WTC11 (cell line): Measurements from ENCODE around the gene ERCC6. TPM values are rescaled to one million over a fixed set of nuclear protein-coding genes. Genes with fewer than 3 reads are reported as not detected.

Experiments used
- ATAC-seq: fragments of 200-7000 bp; cut with Tn5 transposase; 2 replicates; pipeline ENCODE4 v1.10.0; 2021; ENCODE audit warnings: mild to moderate bottlenecking, moderate library complexity
- CTCF ChIA-PET: fragments of 300-600 bp; sonication (Branson Sonifier 250); formaldehyde crosslinking; loops from one replicate; lab custom pipeline; 2021; ENCODE audit warnings: antibody characterized with exemption; lab: Charles Lee
- POLR2A ChIA-PET: fragments of 350-600 bp; sonication (Branson Sonifier 250); formaldehyde crosslinking; loops from one replicate; lab custom pipeline; 2021; ENCODE audit warnings: antibody characterized with exemption; lab: Charles Lee
- DNase-seq: peaks from one replicate; pipeline ENCODE4 v3.0.0; 2021; ENCODE audit warnings: low spot score
- H3K27ac Mint-ChIP-seq: 2 replicates; pipeline ENCODE4 v1.8.0; 2021; ENCODE audit warnings: mixed read lengths
- H3K27me3 Mint-ChIP-seq: 2 replicates; pipeline ENCODE4 v1.8.0; 2021; ENCODE audit warnings: low read depth, mild to moderate bottlenecking, moderate library complexity, mixed read lengths
- H3K36me3 Mint-ChIP-seq: 2 replicates; pipeline ENCODE4 v1.8.0; 2021; ENCODE audit warnings: mixed read lengths
- H3K4me1 Mint-ChIP-seq: 2 replicates; pipeline ENCODE4 v1.8.0; 2022; ENCODE audit warnings: mixed read lengths
- H3K4me3 Mint-ChIP-seq: 2 replicates; pipeline ENCODE4 v1.8.0; 2021; ENCODE audit warnings: mild to moderate bottlenecking, moderate library complexity, mixed read lengths
- H3K9me3 Mint-ChIP-seq: 2 replicates; pipeline ENCODE4 v1.8.0; 2021; ENCODE audit warnings: mixed read lengths
- CBFB ChIP-seq: sonication (generic); formaldehyde crosslinking; IDR thresholded peaks from 2 replicates; pipeline ENCODE4 v1.8.1; 2022; ENCODE audit warnings: mild to moderate bottlenecking, low read depth, missing genetic modification reagents
- GABPB1 ChIP-seq: sonication (generic); formaldehyde crosslinking; IDR thresholded peaks from 2 replicates; pipeline ENCODE4 v1.8.1; 2023; ENCODE audit warnings: mild to moderate bottlenecking, missing genetic modification reagents
- JUN ChIP-seq: sonication (generic); formaldehyde crosslinking; IDR thresholded peaks from 2 replicates; pipeline ENCODE4 v1.8.0; 2023; ENCODE audit warnings: mild to moderate bottlenecking, missing genetic modification reagents
- SMAD3 ChIP-seq: sonication (generic); formaldehyde crosslinking; IDR thresholded peaks from 2 replicates; pipeline ENCODE4 v1.8.0; 2022; ENCODE audit warnings: missing genetic modification reagents, mild to moderate bottlenecking, borderline replicate concordance
- TCF7 ChIP-seq: sonication (generic); formaldehyde crosslinking; IDR thresholded peaks from 2 replicates; pipeline ENCODE4 v1.8.0; 2022; ENCODE audit warnings: mild to moderate bottlenecking, low read depth, missing genetic modification reagents, moderate library complexity
- ZBTB21 ChIP-seq: sonication (generic); formaldehyde crosslinking; IDR thresholded peaks from 2 replicates; pipeline ENCODE4 v1.8.1; 2023; ENCODE audit warnings: mild to moderate bottlenecking, missing genetic modification reagents, borderline replicate concordance
- ZNF396 ChIP-seq: fragments of 250-450 bp; sonication (Bioruptor Pico); IDR thresholded peaks from 2 replicates; pipeline ENCODE4 v1.8.0; 2021; ENCODE audit warnings: mild to moderate bottlenecking, moderate library complexity, borderline replicate concordance
- ZNF423 ChIP-seq: fragments of 250-450 bp; sonication (Bioruptor Pico); IDR thresholded peaks from 2 replicates; pipeline ENCODE4 v2.1.2; 2022; ENCODE audit warnings: mild to moderate bottlenecking, moderate library complexity
- ZNF671 ChIP-seq: fragments of 250-450 bp; sonication (Bioruptor Pico); IDR thresholded peaks from 2 replicates; pipeline ENCODE4 v1.8.0; 2021; ENCODE audit warnings: mild to moderate bottlenecking
- total RNA-seq: library from RNA; stranded (reverse); gene quantifications from 3 replicates; pipeline ENCODE4 v1.2.3, GENCODE V29; 2021
- TF ChIP-seq, protein P1 (sequence below): fragments of 200-600 bp; IDR thresholded peaks from 2 replicates; pipeline ENCODE4 v1.8.0; 2022; ENCODE audit warnings: antibody characterized with exemption
- TF ChIP-seq, protein P2 (sequence below): fragments of 250-450 bp; sonication (Bioruptor Pico); IDR thresholded peaks from 2 replicates; pipeline ENCODE4 v1.8.0; 2021; ENCODE audit warnings: mild to moderate bottlenecking
- TF ChIP-seq, protein P3 (sequence below): sonication (generic); formaldehyde crosslinking; IDR thresholded peaks from 2 replicates; pipeline ENCODE4 v1.8.1; 2023; ENCODE audit warnings: mild to moderate bottlenecking, missing genetic modification reagents, borderline replicate concordance
- TF ChIP-seq, protein P4 (sequence below): fragments of 250-450 bp; sonication (Bioruptor Pico); IDR thresholded peaks from 2 replicates; pipeline ENCODE4 v1.9.0; 2021; ENCODE audit warnings: mild to moderate bottlenecking
- TF ChIP-seq, protein P5 (sequence below): sonication (generic); formaldehyde crosslinking; conservative IDR thresholded peaks from 2 replicates; pipeline ENCODE4 v1.8.1; 2022; ENCODE audit warnings: mild to moderate bottlenecking, missing genetic modification reagents
- TF ChIP-seq, protein P6 (sequence below): sonication (generic); formaldehyde crosslinking; IDR thresholded peaks from 2 replicates; pipeline ENCODE4 v1.8.0; 2022; ENCODE audit warnings: mild to moderate bottlenecking, missing genetic modification reagents
- TF ChIP-seq, protein P7 (sequence below): fragments of 250-450 bp; sonication (Bioruptor Pico); IDR thresholded peaks from 2 replicates; pipeline ENCODE4 v1.9.0; 2021; ENCODE audit warnings: moderate library complexity, mild to moderate bottlenecking, inconsistent platforms, borderline replicate concordance
- TF ChIP-seq, protein P8 (sequence below): sonication (generic); formaldehyde crosslinking; IDR thresholded peaks from 2 replicates; pipeline ENCODE4 v1.8.0; 2023; ENCODE audit warnings: missing genetic modification reagents

The ERCC6 gene
- total RNA-seq, 1 experiment from 2014 or later: 10.9 TPM

DNA sequence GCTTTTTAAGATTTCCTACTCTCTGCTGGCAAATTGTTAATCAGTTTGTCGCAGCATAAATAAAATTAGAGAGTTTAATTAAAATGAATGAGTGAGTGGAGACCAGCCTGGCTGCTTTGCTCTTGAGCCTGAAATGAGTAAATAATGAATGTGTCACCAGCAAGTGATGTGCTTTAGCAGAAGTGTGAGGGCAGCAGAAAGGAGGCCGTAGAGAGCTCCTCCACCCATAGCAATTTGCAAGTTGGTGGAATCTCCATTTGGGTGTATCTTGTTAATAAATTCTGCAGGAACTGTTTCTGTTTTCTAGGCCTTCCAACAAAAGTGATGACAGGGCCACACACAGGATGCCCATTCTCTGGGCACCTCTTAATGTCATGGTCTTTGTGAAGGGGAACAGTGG is 18.8 kb upstream of the ERCC6 start:
- DNase-seq: no peak
- H3K27ac Mint-ChIP-seq: no peak overlapping the region

DNA sequence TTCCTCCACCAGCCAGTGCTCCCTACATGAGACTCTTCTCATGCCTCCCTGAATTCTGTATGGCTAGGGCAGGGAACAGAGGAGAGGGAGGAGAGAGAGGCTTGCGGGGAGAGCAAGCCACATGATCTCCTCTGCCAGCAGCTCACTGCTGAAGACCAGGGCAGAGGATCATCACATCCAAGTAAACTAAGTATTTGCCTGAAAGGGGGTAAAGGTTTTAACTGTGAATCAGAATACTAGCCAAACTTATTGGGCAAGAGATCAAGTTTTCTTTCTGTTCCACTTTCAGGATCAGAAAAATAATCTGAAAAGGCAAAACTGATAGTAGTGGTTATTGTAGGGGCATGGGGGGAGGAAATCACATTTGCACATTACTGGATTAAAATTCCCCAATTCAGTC is 17.8 kb upstream of the ERCC6 start:
- peaks cover 30% of the 10 kb centered on the region for H3K9me3 Mint-ChIP-seq
- H3K4me1 Mint-ChIP-seq: peaks cover 12% of the 10 kb centered on the region
- H3K27me3 Mint-ChIP-seq: peaks cover 28% of the 10 kb centered on the region
- H3K36me3 Mint-ChIP-seq: peaks cover 4% of the 10 kb centered on the region; the same call in 1 of the 2 replicates
- no peak overlapping the region for H3K27ac Mint-ChIP-seq
- no peak overlapping the region for H3K4me3 Mint-ChIP-seq
- CTCF ChIA-PET: no interaction called here
- DNase-seq (no peak), ATAC-seq (no peak)
- POLR2A ChIA-PET: no interaction called here
- TF ChIP-seq, protein P1, sequence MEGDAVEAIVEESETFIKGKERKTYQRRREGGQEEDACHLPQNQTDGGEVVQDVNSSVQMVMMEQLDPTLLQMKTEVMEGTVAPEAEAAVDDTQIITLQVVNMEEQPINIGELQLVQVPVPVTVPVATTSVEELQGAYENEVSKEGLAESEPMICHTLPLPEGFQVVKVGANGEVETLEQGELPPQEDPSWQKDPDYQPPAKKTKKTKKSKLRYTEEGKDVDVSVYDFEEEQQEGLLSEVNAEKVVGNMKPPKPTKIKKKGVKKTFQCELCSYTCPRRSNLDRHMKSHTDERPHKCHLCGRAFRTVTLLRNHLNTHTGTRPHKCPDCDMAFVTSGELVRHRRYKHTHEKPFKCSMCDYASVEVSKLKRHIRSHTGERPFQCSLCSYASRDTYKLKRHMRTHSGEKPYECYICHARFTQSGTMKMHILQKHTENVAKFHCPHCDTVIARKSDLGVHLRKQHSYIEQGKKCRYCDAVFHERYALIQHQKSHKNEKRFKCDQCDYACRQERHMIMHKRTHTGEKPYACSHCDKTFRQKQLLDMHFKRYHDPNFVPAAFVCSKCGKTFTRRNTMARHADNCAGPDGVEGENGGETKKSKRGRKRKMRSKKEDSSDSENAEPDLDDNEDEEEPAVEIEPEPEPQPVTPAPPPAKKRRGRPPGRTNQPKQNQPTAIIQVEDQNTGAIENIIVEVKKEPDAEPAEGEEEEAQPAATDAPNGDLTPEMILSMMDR: no peak
- TF ChIP-seq, protein P2, sequence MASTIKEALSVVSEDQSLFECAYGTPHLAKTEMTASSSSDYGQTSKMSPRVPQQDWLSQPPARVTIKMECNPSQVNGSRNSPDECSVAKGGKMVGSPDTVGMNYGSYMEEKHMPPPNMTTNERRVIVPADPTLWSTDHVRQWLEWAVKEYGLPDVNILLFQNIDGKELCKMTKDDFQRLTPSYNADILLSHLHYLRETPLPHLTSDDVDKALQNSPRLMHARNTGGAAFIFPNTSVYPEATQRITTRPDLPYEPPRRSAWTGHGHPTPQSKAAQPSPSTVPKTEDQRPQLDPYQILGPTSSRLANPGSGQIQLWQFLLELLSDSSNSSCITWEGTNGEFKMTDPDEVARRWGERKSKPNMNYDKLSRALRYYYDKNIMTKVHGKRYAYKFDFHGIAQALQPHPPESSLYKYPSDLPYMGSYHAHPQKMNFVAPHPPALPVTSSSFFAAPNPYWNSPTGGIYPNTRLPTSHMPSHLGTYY (CRISPR knock-in tag): no peak
- TF ChIP-seq, protein P3, sequence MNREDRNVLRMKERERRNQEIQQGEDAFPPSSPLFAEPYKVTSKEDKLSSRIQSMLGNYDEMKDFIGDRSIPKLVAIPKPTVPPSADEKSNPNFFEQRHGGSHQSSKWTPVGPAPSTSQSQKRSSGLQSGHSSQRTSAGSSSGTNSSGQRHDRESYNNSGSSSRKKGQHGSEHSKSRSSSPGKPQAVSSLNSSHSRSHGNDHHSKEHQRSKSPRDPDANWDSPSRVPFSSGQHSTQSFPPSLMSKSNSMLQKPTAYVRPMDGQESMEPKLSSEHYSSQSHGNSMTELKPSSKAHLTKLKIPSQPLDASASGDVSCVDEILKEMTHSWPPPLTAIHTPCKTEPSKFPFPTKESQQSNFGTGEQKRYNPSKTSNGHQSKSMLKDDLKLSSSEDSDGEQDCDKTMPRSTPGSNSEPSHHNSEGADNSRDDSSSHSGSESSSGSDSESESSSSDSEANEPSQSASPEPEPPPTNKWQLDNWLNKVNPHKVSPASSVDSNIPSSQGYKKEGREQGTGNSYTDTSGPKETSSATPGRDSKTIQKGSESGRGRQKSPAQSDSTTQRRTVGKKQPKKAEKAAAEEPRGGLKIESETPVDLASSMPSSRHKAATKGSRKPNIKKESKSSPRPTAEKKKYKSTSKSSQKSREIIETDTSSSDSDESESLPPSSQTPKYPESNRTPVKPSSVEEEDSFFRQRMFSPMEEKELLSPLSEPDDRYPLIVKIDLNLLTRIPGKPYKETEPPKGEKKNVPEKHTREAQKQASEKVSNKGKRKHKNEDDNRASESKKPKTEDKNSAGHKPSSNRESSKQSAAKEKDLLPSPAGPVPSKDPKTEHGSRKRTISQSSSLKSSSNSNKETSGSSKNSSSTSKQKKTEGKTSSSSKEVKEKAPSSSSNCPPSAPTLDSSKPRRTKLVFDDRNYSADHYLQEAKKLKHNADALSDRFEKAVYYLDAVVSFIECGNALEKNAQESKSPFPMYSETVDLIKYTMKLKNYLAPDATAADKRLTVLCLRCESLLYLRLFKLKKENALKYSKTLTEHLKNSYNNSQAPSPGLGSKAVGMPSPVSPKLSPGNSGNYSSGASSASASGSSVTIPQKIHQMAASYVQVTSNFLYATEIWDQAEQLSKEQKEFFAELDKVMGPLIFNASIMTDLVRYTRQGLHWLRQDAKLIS (CRISPR knock-in tag): no peak
- TF ChIP-seq, protein P4, sequence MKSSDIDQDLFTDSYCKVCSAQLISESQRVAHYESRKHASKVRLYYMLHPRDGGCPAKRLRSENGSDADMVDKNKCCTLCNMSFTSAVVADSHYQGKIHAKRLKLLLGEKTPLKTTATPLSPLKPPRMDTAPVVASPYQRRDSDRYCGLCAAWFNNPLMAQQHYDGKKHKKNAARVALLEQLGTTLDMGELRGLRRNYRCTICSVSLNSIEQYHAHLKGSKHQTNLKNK: no peak
- TF ChIP-seq TCF7 (CRISPR knock-in tag) (no peak), GABPB1 (CRISPR knock-in tag) (no peak), CBFB (CRISPR knock-in tag) (no peak)

More for the DNA sequence above, 18.8 kb upstream of the ERCC6 start:
- no peak for ATAC-seq
- Mint-ChIP-seq H3K36me3 (peaks cover 4% of the 10 kb centered on the region; the same call in 1 of the 2 replicates), H3K27me3 (peaks cover 22% of the 10 kb centered on the region), H3K9me3 (peaks cover 26% of the 10 kb centered on the region), H3K4me3 (no peak overlapping the region), H3K4me1 (peaks cover 12% of the 10 kb centered on the region)
- ChIA-PET CTCF (interaction anchor here (1.2 kb wide), 1 partner anchor 19 kb away, joined by 4 read pairs; the partner anchor contains the start of gene ERCC6), POLR2A (no interaction called here)
- TF ChIP-seq ZNF671 (CRISPR knock-in tag): no peak
- TF ChIP-seq SMAD3 (CRISPR knock-in tag): no peak
- TF ChIP-seq ZNF423: no peak

DNA sequence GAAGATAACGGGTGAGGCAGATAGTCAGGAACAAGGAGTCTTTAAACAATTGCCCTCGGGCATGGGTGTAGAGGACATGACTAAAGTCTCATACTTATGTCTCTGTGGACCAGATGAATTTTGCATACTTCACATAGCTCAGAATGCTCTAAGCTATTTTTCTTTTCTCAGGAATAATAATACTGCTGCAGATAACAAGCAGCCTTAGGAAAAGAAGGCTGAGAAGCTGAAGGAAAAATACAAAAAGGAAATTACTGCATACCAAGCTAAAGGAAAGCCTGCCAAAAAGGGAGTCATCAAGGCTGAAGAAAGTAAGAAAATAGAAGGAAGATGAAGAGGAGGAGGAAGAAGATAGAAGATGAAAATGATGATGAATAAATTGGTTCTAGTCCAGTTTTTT is 13.4 kb upstream of the ERCC6 start:
- Mint-ChIP-seq H3K4me3 (no peak overlapping the region), H3K9me3 (peaks cover 30% of the 10 kb centered on the region), H3K36me3 (peaks cover 4% of the 10 kb centered on the region; the same call in 1 of the 2 replicates), H3K27ac (no peak overlapping the region), H3K4me1 (peaks cover 5% of the 10 kb centered on the region; the same call in 1 of the 2 replicates), H3K27me3 (peaks cover 30% of the 10 kb centered on the region)
- CTCF ChIA-PET: interaction anchor here (1.6 to 1.8 kb wide), 2 partner anchors 13 to 41 kb away, joined by 3 to 7 read pairs; partner anchors contain the start of gene ERCC6
- POLR2A ChIA-PET: no interaction called here
- no peak for TF ChIP-seq JUN (CRISPR knock-in tag)
- TF ChIP-seq ZNF396 (CRISPR knock-in tag): no peak
- TF ChIP-seq, protein P5, sequence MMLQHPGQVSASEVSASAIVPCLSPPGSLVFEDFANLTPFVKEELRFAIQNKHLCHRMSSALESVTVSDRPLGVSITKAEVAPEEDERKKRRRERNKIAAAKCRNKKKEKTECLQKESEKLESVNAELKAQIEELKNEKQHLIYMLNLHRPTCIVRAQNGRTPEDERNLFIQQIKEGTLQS (CRISPR knock-in tag): no peak
- TF ChIP-seq, protein P6, sequence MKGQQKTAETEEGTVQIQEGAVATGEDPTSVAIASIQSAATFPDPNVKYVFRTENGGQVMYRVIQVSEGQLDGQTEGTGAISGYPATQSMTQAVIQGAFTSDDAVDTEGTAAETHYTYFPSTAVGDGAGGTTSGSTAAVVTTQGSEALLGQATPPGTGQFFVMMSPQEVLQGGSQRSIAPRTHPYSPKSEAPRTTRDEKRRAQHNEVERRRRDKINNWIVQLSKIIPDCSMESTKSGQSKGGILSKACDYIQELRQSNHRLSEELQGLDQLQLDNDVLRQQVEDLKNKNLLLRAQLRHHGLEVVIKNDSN: no peak
- TF ChIP-seq, protein P7, sequence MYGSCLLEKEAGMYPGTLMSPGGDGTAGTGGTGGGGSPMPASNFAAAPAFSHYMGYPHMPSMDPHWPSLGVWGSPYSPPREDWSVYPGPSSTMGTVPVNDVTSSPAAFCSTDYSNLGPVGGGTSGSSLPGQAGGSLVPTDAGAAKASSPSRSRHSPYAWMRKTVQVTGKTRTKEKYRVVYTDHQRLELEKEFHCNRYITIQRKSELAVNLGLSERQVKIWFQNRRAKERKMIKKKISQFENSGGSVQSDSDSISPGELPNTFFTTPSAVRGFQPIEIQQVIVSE (CRISPR knock-in tag): no peak
- TF ChIP-seq, protein P8, sequence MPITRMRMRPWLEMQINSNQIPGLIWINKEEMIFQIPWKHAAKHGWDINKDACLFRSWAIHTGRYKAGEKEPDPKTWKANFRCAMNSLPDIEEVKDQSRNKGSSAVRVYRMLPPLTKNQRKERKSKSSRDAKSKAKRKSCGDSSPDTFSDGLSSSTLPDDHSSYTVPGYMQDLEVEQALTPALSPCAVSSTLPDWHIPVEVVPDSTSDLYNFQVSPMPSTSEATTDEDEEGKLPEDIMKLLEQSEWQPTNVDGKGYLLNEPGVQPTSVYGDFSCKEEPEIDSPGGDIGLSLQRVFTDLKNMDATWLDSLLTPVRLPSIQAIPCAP (CRISPR knock-in tag): no peak
- no peak for TF ChIP-seq ZBTB21
- no peak for ATAC-seq
- DNase-seq: no peak
